ENCODE results near the gene CCL4. TPM values are rescaled to one million over a fixed set of nuclear protein-coding genes. Genes with fewer than 3 reads are reported as not detected.
A peak's percentile ranks its signal among the peaks of the same experiment; 100 is the strongest.
"Not testable (repeated sequence)": the region's sequence is repeated elsewhere in the genome, so short reads cannot be mapped to it uniquely, and the experiment has no call there.

CCL4 gene
- total RNA-seq, 1 experiment from 2014 or later = 7.6 TPM

DNA sequence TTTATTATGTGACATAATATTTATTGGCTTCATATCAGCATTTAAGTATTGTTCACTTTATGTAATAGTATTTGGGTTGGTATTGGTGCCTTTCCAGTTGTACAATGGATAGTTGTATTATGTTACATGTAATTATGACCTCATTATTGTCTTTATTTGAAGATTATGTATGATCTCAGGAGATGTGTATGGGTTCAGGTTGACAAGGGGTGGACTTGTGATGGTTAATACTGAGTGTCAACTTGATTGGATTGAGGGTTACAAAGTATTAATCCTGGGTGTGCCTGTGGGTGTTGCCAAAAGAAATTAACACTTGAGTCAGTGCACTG is 12.0 kb downstream of the CCL4 start:
- H3K9me3 ChIP-seq (ENCODE audit: low read length); H3K9ac ChIP-seq (ENCODE audit: low read length); H4K20me1 ChIP-seq (ENCODE audit: insufficient read depth, low read depth, low read length); H3K9me2 ChIP-seq (replicated peaks; ENCODE audit: insufficient read depth, low read length); H3K36me3 ChIP-seq (ENCODE audit: insufficient read depth, low read length); H3K27me3 ChIP-seq (ENCODE audit: low read length); H3K4me1 ChIP-seq (ENCODE audit: low read length); DNase-seq; H3K79me2 ChIP-seq (ENCODE audit: low read length); H3K27ac ChIP-seq (ENCODE audit: low read length); H3K4me2 ChIP-seq (ENCODE audit: low read depth, low read length, poor library complexity, severe bottlenecking); H2AFZ ChIP-seq (ENCODE audit: low read length); H3K4me3 ChIP-seq (ENCODE audit: low read length): not testable (repeated sequence)

DNA sequence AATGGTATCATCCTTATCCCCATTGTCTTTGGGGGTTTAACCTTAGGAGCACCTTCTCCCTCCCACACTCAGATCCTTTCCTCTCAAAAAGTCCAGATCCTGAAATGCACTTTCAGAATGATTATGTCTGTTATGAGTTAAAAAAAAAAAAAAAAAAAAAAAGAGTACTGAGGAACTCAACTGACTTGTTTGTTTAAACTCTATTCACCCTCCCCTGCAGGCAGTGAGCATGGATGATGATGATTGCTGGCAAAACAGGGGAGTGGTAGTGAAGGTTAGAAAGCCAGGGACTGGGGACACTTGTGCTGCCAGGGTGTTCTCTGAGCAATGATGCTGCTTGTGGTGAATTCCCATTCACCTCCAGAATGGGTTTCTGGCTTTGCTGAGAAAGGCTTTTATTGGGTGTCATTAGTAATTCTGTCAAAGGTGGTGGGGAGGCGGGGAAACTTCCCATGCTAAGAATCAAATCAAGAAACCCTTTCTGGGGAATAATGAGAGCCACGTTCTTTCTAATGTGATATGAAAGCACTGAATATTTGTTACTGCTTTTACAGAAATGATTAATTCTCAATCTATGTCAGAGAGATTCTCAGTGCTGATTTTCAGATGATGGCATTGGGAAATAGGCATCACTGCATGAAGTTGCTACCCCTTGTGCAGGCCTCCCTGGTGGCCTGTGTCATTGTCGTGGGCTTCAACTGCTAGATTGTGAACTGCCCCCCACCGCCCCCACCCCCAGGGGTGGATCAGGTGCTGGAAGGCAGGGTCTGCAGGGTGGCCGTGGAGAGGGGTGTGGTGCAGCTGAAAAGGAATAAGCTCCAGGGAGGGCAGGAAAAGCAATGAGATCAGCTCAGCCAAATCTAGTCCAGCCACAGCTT is 14.1 kb downstream of the CCL4 start:
- Histone ChIP-seq H3K79me2 (ENCODE audit: low read length) (no peaks in the 10 kb centered on the region), H3K36me3 (ENCODE audit: insufficient read depth, low read length) (no peaks in the 10 kb centered on the region), H3K4me2 (ENCODE audit: low read depth, low read length, poor library complexity, severe bottlenecking) (no peak overlapping the region), H3K4me1 (ENCODE audit: low read length) (no peaks in the 10 kb centered on the region), H2AFZ (ENCODE audit: low read length) (no peak overlapping the region), H3K9me3 (ENCODE audit: low read length) (no peaks in the 10 kb centered on the region), H3K9ac (ENCODE audit: low read length) (no peak overlapping the region), H3K27me3 (ENCODE audit: low read length) (no peaks in the 10 kb centered on the region), H4K20me1 (ENCODE audit: insufficient read depth, low read depth, low read length) (no peaks in the 10 kb centered on the region), H3K27ac (ENCODE audit: low read length) (no peak overlapping the region), H3K4me3 (ENCODE audit: low read length) (no peak overlapping the region), H3K9me2 (replicated peaks; ENCODE audit: insufficient read depth, low read length) (no peaks in the 10 kb centered on the region)
- DNase-seq = no peak

GRCh38 chr17:36118477-36119353 is 15.1 kb downstream of the CCL4 start:
- H3K4me3 ChIP-seq (ENCODE audit: low read length) = no peak overlapping the region
- no peaks in the 10 kb centered on the region for H3K9me3 ChIP-seq (ENCODE audit: low read length)
- H3K27ac ChIP-seq (ENCODE audit: low read length) = no peak overlapping the region
- H2AFZ ChIP-seq (ENCODE audit: low read length) = no peak overlapping the region
- H3K4me2 ChIP-seq (ENCODE audit: low read depth, low read length, poor library complexity, severe bottlenecking) = no peak overlapping the region
- no peaks in the 10 kb centered on the region for H3K36me3 ChIP-seq (ENCODE audit: insufficient read depth, low read length)
- no peak overlapping the region for H3K9ac ChIP-seq (ENCODE audit: low read length)
- H3K79me2 ChIP-seq (ENCODE audit: low read length) = no peaks in the 10 kb centered on the region
- no peaks in the 10 kb centered on the region for H3K4me1 ChIP-seq (ENCODE audit: low read length)
- no peaks in the 10 kb centered on the region for H3K9me2 ChIP-seq (replicated peaks; ENCODE audit: insufficient read depth, low read length)
- H3K27me3 ChIP-seq (ENCODE audit: low read length) = no peaks in the 10 kb centered on the region
- H4K20me1 ChIP-seq (ENCODE audit: insufficient read depth, low read depth, low read length) = no peaks in the 10 kb centered on the region
- DNase-seq = no peak

DNA sequence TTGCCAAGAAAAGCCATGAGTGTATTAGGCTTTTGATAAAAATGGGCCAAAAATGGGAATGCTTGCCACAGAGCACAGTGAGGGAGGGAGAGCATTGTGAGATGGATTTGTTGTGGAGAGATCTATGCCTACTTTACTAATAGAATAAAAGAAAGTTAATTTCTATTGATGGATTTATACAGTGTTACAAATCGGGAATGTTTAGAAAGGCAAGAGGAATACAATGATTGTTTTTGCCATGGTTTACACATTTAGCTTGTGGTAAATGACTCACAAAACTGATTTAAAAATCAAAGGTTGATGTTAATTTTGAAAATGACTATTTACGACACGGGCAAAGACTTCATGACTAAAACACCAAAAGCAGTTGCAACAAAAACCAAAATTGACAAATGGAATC is 16.6 kb downstream of the CCL4 start:
- H3K9ac ChIP-seq (ENCODE audit: low read length) = no peak overlapping the region
- H3K4me1 ChIP-seq (ENCODE audit: low read length) = no peaks in the 10 kb centered on the region
- H3K36me3 ChIP-seq (ENCODE audit: insufficient read depth, low read length) = no peaks in the 10 kb centered on the region
- no peaks in the 10 kb centered on the region for H3K79me2 ChIP-seq (ENCODE audit: low read length)
- no peak for DNase-seq
- H2AFZ ChIP-seq (ENCODE audit: low read length) = no peak overlapping the region
- no peak overlapping the region for H3K27ac ChIP-seq (ENCODE audit: low read length)
- no peak overlapping the region for H3K4me3 ChIP-seq (ENCODE audit: low read length)
- H3K9me3 ChIP-seq (ENCODE audit: low read length) = peaks cover 4% of the 10 kb centered on the region; the same call in 1 of the 2 replicates
- H3K4me2 ChIP-seq (ENCODE audit: low read depth, low read length, poor library complexity, severe bottlenecking) = no peak overlapping the region
- no peaks in the 10 kb centered on the region for H4K20me1 ChIP-seq (ENCODE audit: insufficient read depth, low read depth, low read length)
- peaks cover 5% of the 10 kb centered on the region; the same call in 1 of the 2 replicates for H3K27me3 ChIP-seq (ENCODE audit: low read length)
- H3K9me2 ChIP-seq (replicated peaks; ENCODE audit: insufficient read depth, low read length) = no peaks in the 10 kb centered on the region

GRCh38 chr17:36121099-36121498 is 17.5 kb downstream of the CCL4 start:
- H3K27ac ChIP-seq (ENCODE audit: low read length); H3K4me3 ChIP-seq (ENCODE audit: low read length); H3K4me2 ChIP-seq (ENCODE audit: low read depth, low read length, poor library complexity, severe bottlenecking); H2AFZ ChIP-seq (ENCODE audit: low read length); H3K27me3 ChIP-seq (ENCODE audit: low read length); DNase-seq; H3K79me2 ChIP-seq (ENCODE audit: low read length); H4K20me1 ChIP-seq (ENCODE audit: insufficient read depth, low read depth, low read length); H3K9me2 ChIP-seq (replicated peaks; ENCODE audit: insufficient read depth, low read length); H3K9ac ChIP-seq (ENCODE audit: low read length); H3K36me3 ChIP-seq (ENCODE audit: insufficient read depth, low read length); H3K4me1 ChIP-seq (ENCODE audit: low read length): not testable (repeated sequence)
- H3K9me3 ChIP-seq (ENCODE audit: low read length) = peaks cover 13% of the 10 kb centered on the region

DNA sequence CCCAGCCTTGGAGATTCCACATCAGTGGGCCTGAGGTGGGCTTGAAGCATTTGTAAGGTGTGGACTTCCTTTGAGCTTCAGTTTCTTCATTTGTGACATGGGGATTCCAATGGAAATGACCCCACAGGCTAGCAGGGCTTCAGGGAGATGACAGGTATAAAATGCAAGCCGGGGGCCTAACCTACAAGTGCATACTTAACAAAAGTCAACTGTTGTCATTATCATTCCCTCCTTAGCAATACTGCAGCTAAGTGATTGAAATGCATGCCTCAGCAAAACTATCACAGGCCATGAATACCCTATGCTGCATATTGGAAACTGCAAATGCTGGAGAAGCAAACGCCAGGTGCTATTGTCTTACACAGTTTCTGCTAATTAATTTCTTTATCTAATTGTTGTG is 19.8 kb downstream of the CCL4 start:
- no peaks in the 10 kb centered on the region for H3K79me2 ChIP-seq (ENCODE audit: low read length)
- H3K36me3 ChIP-seq (ENCODE audit: insufficient read depth, low read length) = no peaks in the 10 kb centered on the region
- no peak overlapping the region for H3K4me2 ChIP-seq (ENCODE audit: low read depth, low read length, poor library complexity, severe bottlenecking)
- no peak overlapping the region for H3K27ac ChIP-seq (ENCODE audit: low read length)
- peaks cover 14% of the 10 kb centered on the region for H3K9me3 ChIP-seq (ENCODE audit: low read length)
- H3K9ac ChIP-seq (ENCODE audit: low read length) = no peak overlapping the region
- no peak for DNase-seq
- no peaks in the 10 kb centered on the region for H3K9me2 ChIP-seq (replicated peaks; ENCODE audit: insufficient read depth, low read length)
- H3K4me3 ChIP-seq (ENCODE audit: low read length) = no peak overlapping the region
- H3K27me3 ChIP-seq (ENCODE audit: low read length) = peaks cover 10% of the 10 kb centered on the region; the same call in 1 of the 2 replicates
- H2AFZ ChIP-seq (ENCODE audit: low read length) = no peak overlapping the region
- H3K4me1 ChIP-seq (ENCODE audit: low read length) = peaks cover 20% of the 10 kb centered on the region
- no peaks in the 10 kb centered on the region for H4K20me1 ChIP-seq (ENCODE audit: insufficient read depth, low read depth, low read length)

GRCh38 chr17:36124879-36125824 is 21.5 kb downstream of the CCL4 start:
- H3K4me1 ChIP-seq (ENCODE audit: low read length) = peaks cover 33% of the 10 kb centered on the region
- H3K9me3 ChIP-seq (ENCODE audit: low read length) = peaks cover 14% of the 10 kb centered on the region
- H3K4me3 ChIP-seq (ENCODE audit: low read length) = no peak overlapping the region
- H3K9me2 ChIP-seq (replicated peaks; ENCODE audit: insufficient read depth, low read length) = no peaks in the 10 kb centered on the region
- no peaks in the 10 kb centered on the region for H3K79me2 ChIP-seq (ENCODE audit: low read length)
- no peak overlapping the region for H3K4me2 ChIP-seq (ENCODE audit: low read depth, low read length, poor library complexity, severe bottlenecking)
- no peak overlapping the region for H3K9ac ChIP-seq (ENCODE audit: low read length)
- H3K36me3 ChIP-seq (ENCODE audit: insufficient read depth, low read length) = no peaks in the 10 kb centered on the region
- no peaks in the 10 kb centered on the region for H4K20me1 ChIP-seq (ENCODE audit: insufficient read depth, low read depth, low read length)
- DNase-seq = peak; percentile 84
- peaks cover 10% of the 10 kb centered on the region; the same call in 1 of the 2 replicates for H3K27me3 ChIP-seq (ENCODE audit: low read length)
- H3K27ac ChIP-seq (ENCODE audit: low read length) = no peak overlapping the region
- H2AFZ ChIP-seq (ENCODE audit: low read length) = no peak overlapping the region
